HepG2 (cell line): Measurements from ENCODE around the gene CLRN3. TPM values are rescaled to one million over a fixed set of nuclear protein-coding genes. Genes with fewer than 3 reads are reported as not detected.
A peak's percentile ranks its signal among the peaks of the same experiment; 100 is the strongest.

ENCODE experiments used
- ARID5B ChIP-seq: IDR thresholded peaks from 2 replicates; pipeline ENCODE4 v1.4.0; 2020; ENCODE audit warnings: mild to moderate bottlenecking, missing genetic modification reagents
- SOX13 ChIP-seq, 3 experiments: fragments of 450-650 bp in 1 of 3; sonication (generic) in 1 of 3; formaldehyde crosslinking in 1 of 3; IDR thresholded peaks in 2 of 3; conservative IDR thresholded peaks in 1 of 3; 2 replicates each; pipeline versions ENCODE4 v1.5.0 to v1.6.1; 2016 to 2020; ENCODE audit warnings: antibody characterized with exemption in 1 of 3, mild to moderate bottlenecking in 1 of 3, missing compliant biosample characterization in 1 of 3, missing genetic modification reagents in 1 of 3, moderate library complexity in 1 of 3
- polyA plus RNA-seq, 8 experiments: library from polyadenylated mRNA; depleted of rRNA in 3 of 8; stranded (reverse) in 7 of 8; unstranded in 1 of 8; fragments of >200 nt; fragmentation: Illumina TruSeq in 4 of 8; extraction: Trizol in 4 of 8; gene quantifications; 2 replicates each; pipeline versions ENCODE4 v1.2.1 to v1.2.3, GENCODE V29; 2011 to 2016; ENCODE audit warnings: low read depth in 4 of 8, missing spikeins in 1 of 8, mixed read lengths in 1 of 8; ENCODE audit not compliant: insufficient read depth in 1 of 8
- total RNA-seq, 5 experiments: library from RNA; depleted of rRNA; stranded (reverse); fragments of >200 nt; fragmentation: Illumina TruSeq; extraction: Trizol; gene quantifications; 2 replicates each; pipeline ENCODE4 v1.2.3, GENCODE V29; 2016; ENCODE audit warnings: low read depth in 1 of 5
- TF ChIP-seq, protein P1 (sequence below): sonication (generic); formaldehyde crosslinking; IDR thresholded peaks from 2 replicates; pipeline ENCODE4 v1.5.0; 2020; ENCODE audit warnings: mild to moderate bottlenecking, missing genetic modification reagents, borderline replicate concordance

CLRN3 gene
- total and polyA plus RNA-seq, 2 of the 13 experiments (the other 11 are each of a cell fraction or from before 2014, with no cell fraction given), result not detected

GRCh38 chr10:127866276-127867013 lies 26.3 kb downstream of the CLRN3 start (continued):
- TF ChIP-seq ARID5B (CRISPR knock-in tag), result 0 out of 2 replicates have a peak, but pooled peaks have one; percentile 19
- TF ChIP-seq SOX13 (IDR thresholded peaks at IDR 0.05), result no peak
- peak in 1 of 2 experiments; percentile 19; a peak in 1 of 4 replicates for TF ChIP-seq SOX13 (CRISPR knock-in tag; conservative IDR thresholded peaks at IDR 0.05 in 1 of 2, IDR thresholded peaks at IDR 0.05 in 1 of 2)
- TF ChIP-seq, protein P1, sequence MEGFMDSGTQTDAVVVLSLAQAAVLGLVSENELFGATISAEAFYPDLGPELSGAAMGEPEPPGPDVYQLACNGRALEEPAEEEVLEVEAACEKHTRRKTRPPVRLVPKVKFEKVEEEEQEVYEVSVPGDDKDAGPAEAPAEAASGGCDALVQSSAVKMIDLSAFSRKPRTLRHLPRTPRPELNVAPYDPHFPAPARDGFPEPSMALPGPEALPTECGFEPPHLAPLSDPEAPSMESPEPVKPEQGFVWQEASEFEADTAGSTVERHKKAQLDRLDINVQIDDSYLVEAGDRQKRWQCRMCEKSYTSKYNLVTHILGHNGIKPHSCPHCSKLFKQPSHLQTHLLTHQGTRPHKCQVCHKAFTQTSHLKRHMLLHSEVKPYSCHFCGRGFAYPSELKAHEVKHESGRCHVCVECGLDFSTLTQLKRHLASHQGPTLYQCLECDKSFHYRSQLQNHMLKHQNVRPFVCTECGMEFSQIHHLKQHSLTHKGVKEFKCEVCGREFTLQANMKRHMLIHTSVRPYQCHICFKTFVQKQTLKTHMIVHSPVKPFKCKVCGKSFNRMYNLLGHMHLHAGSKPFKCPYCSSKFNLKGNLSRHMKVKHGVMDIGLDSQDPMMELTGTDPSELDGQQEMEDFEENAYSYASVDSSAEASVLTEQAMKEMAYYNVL (CRISPR knock-in tag), result peak; percentile 50; the same call in 1 of the 2 replicates
